HepG2 (cell line): ENCODE data around the gene MAP3K3. TPM values are rescaled to one million over a fixed set of nuclear protein-coding genes. Genes with fewer than 3 reads are reported as not detected.

Source experiments
- E2F5 ChIP-seq: sonication (generic); formaldehyde crosslinking; conservative IDR thresholded peaks from 2 replicates; pipeline ENCODE4 v1.4.0; 2020; ENCODE audit warnings: missing genetic modification reagents
- HNF1A ChIP-seq, 2 experiments: sonication (generic) in 1 of 2; formaldehyde crosslinking in 1 of 2; IDR thresholded peaks; 2 replicates each; pipeline versions ENCODE4 v1.4.0 to v1.6.1; 2016 to 2020; ENCODE audit warnings: borderline replicate concordance in 1 of 2, low read depth in 1 of 2, mild to moderate bottlenecking in 1 of 2, missing genetic modification reagents in 1 of 2
- HOXA5 ChIP-seq: sonication (generic); formaldehyde crosslinking; IDR thresholded peaks from 2 replicates; pipeline ENCODE4 v1.4.0; 2020; ENCODE audit warnings: missing genetic modification reagents
- ONECUT2 ChIP-seq: sonication (generic); formaldehyde crosslinking; IDR thresholded peaks from 2 replicates; pipeline ENCODE4 v1.4.0; 2020; ENCODE audit warnings: missing genetic modification reagents
- PCBP2 ChIP-seq: fragments of 200-400 bp; formaldehyde crosslinking; optimal IDR thresholded peaks from 2 replicates; pipeline ENCODE3; 2018; ENCODE audit warnings: low read length, low read depth; ENCODE audit not compliant: poor library complexity, severe bottlenecking
- REST ChIP-seq, 2 experiments: IDR thresholded peaks; 2 replicates each; pipeline ENCODE4 v1.6.1; 2011 to 2012; ENCODE audit warnings: low read length in 2 of 2, borderline replicate concordance in 1 of 2, low read depth in 1 of 2, mild to moderate bottlenecking in 1 of 2, moderate library complexity in 1 of 2
- TAF15 ChIP-seq: fragments of 200-400 bp; formaldehyde crosslinking; IDR thresholded peaks from one replicate; pipeline ENCODE4 v1.6.1; 2018; ENCODE audit warnings: mild to moderate bottlenecking, low read depth, low read length; ENCODE audit not compliant: poor library complexity, severe bottlenecking
- TSC22D2 ChIP-seq: sonication (generic); formaldehyde crosslinking; IDR thresholded peaks from 2 replicates; pipeline ENCODE4 v1.5.1; 2020; ENCODE audit warnings: missing genetic modification reagents, mild to moderate bottlenecking, borderline replicate concordance
- WIZ ChIP-seq: sonication (generic); formaldehyde crosslinking; IDR thresholded peaks from 2 replicates; pipeline ENCODE4 v1.5.1; 2020; ENCODE audit warnings: mild to moderate bottlenecking, missing genetic modification reagents
- ZBTB39 ChIP-seq: sonication (generic); formaldehyde crosslinking; IDR thresholded peaks from 2 replicates; pipeline ENCODE4 v1.5.0; 2020; ENCODE audit warnings: missing genetic modification reagents
- ZNF276 ChIP-seq: sonication (generic); formaldehyde crosslinking; IDR thresholded peaks from 2 replicates; pipeline ENCODE4 v1.4.0; 2020; ENCODE audit warnings: mild to moderate bottlenecking, low read depth, missing genetic modification reagents
- ZNF556 ChIP-seq: sonication (generic); formaldehyde crosslinking; IDR thresholded peaks from 2 replicates; pipeline ENCODE4 v1.4.0; 2020; ENCODE audit warnings: mild to moderate bottlenecking, missing genetic modification reagents, borderline replicate concordance
- polyA plus RNA-seq, 8 experiments: library from polyadenylated mRNA; depleted of rRNA in 3 of 8; stranded (reverse) in 7 of 8; unstranded in 1 of 8; fragments of >200 nt; fragmentation: Illumina TruSeq in 4 of 8; extraction: Trizol in 4 of 8; gene quantifications; 2 replicates each; pipeline versions ENCODE4 v1.2.1 to v1.2.3, GENCODE V29; 2011 to 2016; ENCODE audit warnings: low read depth in 4 of 8, missing spikeins in 1 of 8, mixed read lengths in 1 of 8; ENCODE audit not compliant: insufficient read depth in 1 of 8
- total RNA-seq, 5 experiments: library from RNA; depleted of rRNA; stranded (reverse); fragments of >200 nt; fragmentation: Illumina TruSeq; extraction: Trizol; gene quantifications; 2 replicates each; pipeline ENCODE4 v1.2.3, GENCODE V29; 2016; ENCODE audit warnings: low read depth in 1 of 5

Gene MAP3K3
- total and polyA plus RNA-seq, 2 of the 13 experiments (the other 11 are each of a cell fraction or from before 2014, with no cell fraction given): 17.7 to 21.8 TPM

GRCh38 chr17:63621684-63622573 lies at the start of gene MAP3K3 (continued):
- TF ChIP-seq ZBTB39 (CRISPR knock-in tag) (no peak), HNF1A (IDR thresholded peaks at IDR 0.05; ENCODE audit: low read depth) (0 out of 2 replicates have a peak, but pooled peaks have one; percentile 22), HNF1A (CRISPR knock-in tag; IDR thresholded peaks at IDR 0.05; ENCODE audit: borderline replicate concordance) (peak; percentile 78; the same call in 1 of the 2 replicates), TSC22D2 (CRISPR knock-in tag) (peak; percentile 68; the same call in 1 of the 2 replicates), E2F5 (CRISPR knock-in tag) (0 out of 2 replicates have a peak, but pooled peaks have one; percentile 50), HOXA5 (CRISPR knock-in tag) (peak; percentile 88), PCBP2 (no peak), REST (IDR thresholded peaks at IDR 0.05; ENCODE audit: borderline replicate concordance in 1 of 2, low read depth in 1 of 2, low read length in 2 of 2) (peak in 1 of 2 experiments; percentile 55; a peak in 1 of 4 replicates), ZNF276 (CRISPR knock-in tag) (0 out of 2 replicates have a peak, but pooled peaks have one; percentile 25), ONECUT2 (CRISPR knock-in tag) (peak; percentile 34; the same call in 1 of the 2 replicates), WIZ (0 out of 2 replicates have a peak, but pooled peaks have one; percentile 75), ZNF556 (peak; percentile 84; the same call in 1 of the 2 replicates), TAF15 (peak; percentile 26)
